GM18508 (cell line): ENCODE results near the gene GOLPH3.
"Not testable (repeated sequence)": the region's sequence is repeated elsewhere in the genome, so short reads cannot be mapped to it uniquely, and the experiment has no call there.

Source experiments
- ATAC-seq: cut with Tn5 transposase; IDR thresholded peaks from one replicate; pipeline ENCODE4 v1.9.1; 2021; ENCODE audit warnings: moderate number of reproducible peaks; ENCODE audit not compliant: insufficient read depth, unreplicated experiment

Gene GOLPH3

DNA sequence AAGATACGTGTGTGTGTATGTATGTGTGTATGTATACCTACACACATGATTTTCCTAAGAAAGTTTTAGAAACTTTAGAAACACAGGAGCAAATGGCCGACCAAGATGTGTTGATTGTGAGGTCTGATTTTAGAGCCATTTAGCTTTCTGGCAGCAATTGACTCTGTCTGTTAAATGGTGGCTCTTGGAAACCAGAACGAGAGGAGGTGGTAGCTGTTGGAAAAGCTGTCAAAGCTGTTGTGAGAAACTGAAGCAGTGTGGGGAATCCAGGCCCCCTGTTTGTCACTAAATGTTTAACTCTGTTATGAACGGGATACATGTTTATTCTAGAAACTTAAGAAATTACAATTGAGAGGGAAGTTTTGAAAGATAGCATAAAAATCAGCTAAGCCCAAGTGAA is 91.4 kb downstream of the GOLPH3 start:
- ATAC-seq = no peak

DNA sequence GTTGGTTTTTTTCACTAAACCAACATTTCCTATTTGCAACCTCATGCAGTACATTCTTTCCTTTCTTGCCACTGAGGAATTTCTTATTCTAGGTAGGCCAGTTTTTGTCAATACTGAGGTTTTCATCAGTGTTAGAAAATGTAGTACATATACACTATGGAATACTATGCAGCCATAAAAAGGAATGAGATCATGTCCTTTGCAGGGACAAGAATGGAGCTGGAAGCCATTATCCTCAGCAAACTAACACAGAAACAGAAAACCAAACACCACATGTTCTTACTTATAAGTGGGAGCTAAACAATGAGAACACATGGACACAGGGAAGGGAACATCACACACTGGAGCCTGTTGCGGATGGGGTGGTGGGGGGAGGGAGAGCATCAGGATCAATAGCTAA is 93.6 kb downstream of the GOLPH3 start:
- not testable (repeated sequence) for ATAC-seq

DNA sequence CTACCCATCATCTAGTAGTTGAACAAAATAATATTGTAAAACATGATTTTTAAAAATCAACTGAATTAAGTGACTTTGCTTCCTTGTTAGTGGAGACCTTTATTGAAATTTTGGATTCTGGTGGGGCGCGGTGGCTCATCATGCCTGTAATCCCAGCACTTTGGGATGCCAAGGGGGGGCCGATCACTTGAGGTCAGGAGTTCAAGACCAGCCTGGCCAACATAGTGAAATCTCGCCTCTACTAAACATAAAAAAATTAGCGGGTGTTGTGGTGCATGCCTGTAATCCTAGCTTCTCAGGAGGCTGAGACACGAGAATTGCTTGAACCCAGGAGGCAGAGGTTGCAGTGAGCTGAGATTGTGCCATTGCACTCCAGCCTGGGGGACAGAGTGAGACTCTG is 95.3 kb downstream of the GOLPH3 start:
- not testable (repeated sequence) for ATAC-seq

DNA sequence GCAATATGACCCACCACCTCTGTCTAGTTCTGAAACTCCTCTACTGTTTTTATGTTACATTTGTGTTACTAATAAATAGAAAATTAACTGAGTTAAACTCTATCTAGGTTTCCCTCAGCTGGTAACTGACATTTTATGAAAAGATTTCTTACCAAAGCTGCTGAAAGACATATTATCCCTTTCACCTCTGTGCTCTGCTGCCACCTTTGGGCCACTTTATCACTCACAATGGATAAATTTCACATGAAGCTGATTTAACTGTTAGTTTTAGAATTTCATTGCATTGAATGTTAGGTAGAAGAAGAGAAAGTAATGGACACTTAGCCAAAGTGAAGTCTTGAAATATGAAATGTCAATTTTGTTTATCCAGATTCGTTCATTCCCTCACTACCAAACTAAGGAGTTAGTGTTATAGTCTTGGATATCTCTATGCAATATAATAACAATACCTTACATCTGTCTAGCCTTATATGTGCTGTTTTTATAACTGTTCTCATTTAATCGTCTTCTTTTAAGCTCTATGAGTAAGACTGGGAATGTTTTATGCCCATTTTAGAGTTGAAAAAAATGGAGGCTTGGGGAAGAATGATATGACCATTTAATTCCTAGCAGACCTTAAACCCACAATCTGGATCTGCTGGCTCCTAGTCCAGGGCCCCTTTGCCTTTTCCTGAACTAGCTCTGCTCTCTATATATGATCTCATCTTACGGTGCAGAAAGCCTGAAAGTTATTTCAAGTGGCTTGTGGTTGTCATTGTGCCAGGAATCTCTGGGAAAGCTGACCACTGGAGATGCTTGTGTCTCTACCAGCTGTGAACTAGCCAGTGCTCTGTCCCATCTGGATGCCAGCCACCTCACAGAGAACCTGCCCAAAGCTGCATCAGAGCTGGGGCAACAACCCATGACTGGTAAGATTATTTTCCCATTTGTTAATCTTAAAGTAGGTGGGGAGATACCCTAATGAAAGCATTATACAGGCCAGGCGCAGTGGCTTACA is 97.1 kb downstream of the GOLPH3 start:
- ATAC-seq = no peak
